ENCODE data around the gene AP4E1.

Gene AP4E1

GRCh38 chr15:50939911-50940310, 31.4 kb downstream of the AP4E1 start:
- H3K36me3 ChIP-seq (ENCODE audit: low read length) = peaks cover 7% of the 10 kb centered on the region; the same call in 1 of the 2 replicates
- H3K27me3 ChIP-seq (ENCODE audit: low read length) = no peaks in the 10 kb centered on the region
- no peaks in the 10 kb centered on the region for H4K20me1 ChIP-seq (ENCODE audit: low read depth, low read length)
- H2AFZ ChIP-seq (ENCODE audit: low read depth, low read length, severe bottlenecking) = no peak overlapping the region
- no peaks in the 10 kb centered on the region; the same call in 1 of the 2 replicates for H3F3A ChIP-seq (ENCODE audit: insufficient read depth)
- no peak overlapping the region for H3K27ac ChIP-seq (ENCODE audit: low read depth, low read length)
- H3K9ac ChIP-seq (ENCODE audit: low read length) = no peak overlapping the region
- H3K79me2 ChIP-seq (ENCODE audit: insufficient read depth, low read length) = no peaks in the 10 kb centered on the region
- H3K4me2 ChIP-seq (ENCODE audit: low read depth, low read length, poor library complexity, severe bottlenecking) = no peak overlapping the region
- TF ChIP-seq CTCF (IDR thresholded peaks at IDR 0.05; ENCODE audit: insufficient read depth, low read length, poor library complexity, severe bottlenecking) = no peak
- no peak for TF ChIP-seq EZH2phosphoT487 (conservative IDR thresholded peaks at IDR 0.05; ENCODE audit: low read length)
- no peaks in the 10 kb centered on the region for H3K9me2 ChIP-seq (replicated peaks; ENCODE audit: insufficient read depth, low read length)
- H3K9me3 ChIP-seq (ENCODE audit: insufficient read depth, low read length) = no peaks in the 10 kb centered on the region
- H3K4me3 ChIP-seq (ENCODE audit: insufficient read depth, low read length, poor library complexity, severe bottlenecking) = no peak overlapping the region

GRCh38 chr15:50940506-50940905, 32.0 kb downstream of the AP4E1 start:
- Histone ChIP-seq H3K9me2 (replicated peaks; ENCODE audit: insufficient read depth, low read length) (no peaks in the 10 kb centered on the region), H3K27ac (ENCODE audit: low read depth, low read length) (no peak overlapping the region), H3F3A (ENCODE audit: insufficient read depth) (no peaks in the 10 kb centered on the region; the same call in 1 of the 2 replicates), H3K9me3 (ENCODE audit: insufficient read depth, low read length) (no peaks in the 10 kb centered on the region), H3K4me3 (ENCODE audit: insufficient read depth, low read length, poor library complexity, severe bottlenecking) (no peak overlapping the region), H2AFZ (ENCODE audit: low read depth, low read length, severe bottlenecking) (no peak overlapping the region), H4K20me1 (ENCODE audit: low read depth, low read length) (no peaks in the 10 kb centered on the region), H3K4me2 (ENCODE audit: low read depth, low read length, poor library complexity, severe bottlenecking) (no peak overlapping the region), H3K36me3 (ENCODE audit: low read length) (peaks cover 4% of the 10 kb centered on the region; the same call in 1 of the 2 replicates), H3K9ac (ENCODE audit: low read length) (no peak overlapping the region), H3K79me2 (ENCODE audit: insufficient read depth, low read length) (no peaks in the 10 kb centered on the region), H3K27me3 (ENCODE audit: low read length) (no peaks in the 10 kb centered on the region)
- no peak for TF ChIP-seq CTCF (IDR thresholded peaks at IDR 0.05; ENCODE audit: insufficient read depth, low read length, poor library complexity, severe bottlenecking)
- TF ChIP-seq EZH2phosphoT487 (conservative IDR thresholded peaks at IDR 0.05; ENCODE audit: low read length) = no peak

- Histone ChIP-seq H3K36me3 (ENCODE audit: low read length) (peaks cover 4% of the 10 kb centered on the region; the same call in 1 of the 2 replicates), H3K9ac (ENCODE audit: low read length) (no peak overlapping the region), H3K27me3 (ENCODE audit: low read length) (no peaks in the 10 kb centered on the region), H3K9me2 (replicated peaks; ENCODE audit: insufficient read depth, low read length) (no peaks in the 10 kb centered on the region), H4K20me1 (ENCODE audit: low read depth, low read length) (no peaks in the 10 kb centered on the region), H3K9me3 (ENCODE audit: insufficient read depth, low read length) (no peaks in the 10 kb centered on the region), H3K4me2 (ENCODE audit: low read depth, low read length, poor library complexity, severe bottlenecking) (no peak overlapping the region), H3F3A (ENCODE audit: insufficient read depth) (no peaks in the 10 kb centered on the region), H3K27ac (ENCODE audit: low read depth, low read length) (no peak overlapping the region), H2AFZ (ENCODE audit: low read depth, low read length, severe bottlenecking) (no peak overlapping the region), H3K4me3 (ENCODE audit: insufficient read depth, low read length, poor library complexity, severe bottlenecking) (no peak overlapping the region), H3K79me2 (ENCODE audit: insufficient read depth, low read length) (no peaks in the 10 kb centered on the region)
- TF ChIP-seq CTCF (IDR thresholded peaks at IDR 0.05; ENCODE audit: insufficient read depth, low read length, poor library complexity, severe bottlenecking) = no peak
- no peak for TF ChIP-seq EZH2phosphoT487 (conservative IDR thresholded peaks at IDR 0.05; ENCODE audit: low read length)
These were observed 35.2 kb downstream of the AP4E1 start for GRCh38 chr15:50943638-50944037.

Data from SU-DHL-6 (cell line).